ENCODE results near the gene RNF215.
"Not testable (repeated sequence)": the region's sequence is repeated elsewhere in the genome, so short reads cannot be mapped to it uniquely, and the experiment has no call there.

Gene RNF215

DNA sequence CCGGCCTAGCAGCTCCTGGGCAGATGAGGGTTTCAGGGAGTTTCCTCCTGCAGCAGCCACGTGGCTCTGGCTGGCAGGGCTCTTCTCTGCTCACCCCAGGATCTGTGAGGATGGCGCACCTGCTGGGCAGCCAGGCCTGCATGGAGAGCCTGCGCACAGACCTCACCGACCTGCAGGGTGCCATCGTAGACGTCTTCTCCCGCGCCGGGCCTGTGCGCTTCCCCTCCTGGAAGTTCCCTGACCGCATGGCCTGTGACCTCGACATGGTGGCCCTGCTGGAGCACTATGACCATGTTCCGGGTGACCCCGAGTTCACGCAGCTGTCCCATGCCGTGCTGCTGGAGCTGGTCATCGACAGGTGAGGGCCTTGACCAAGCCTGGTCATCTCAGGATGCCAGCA lies 21.3 kb downstream of the RNF215 start:
- DNase-seq (ENCODE audit: low spot score): no peak

DNA sequence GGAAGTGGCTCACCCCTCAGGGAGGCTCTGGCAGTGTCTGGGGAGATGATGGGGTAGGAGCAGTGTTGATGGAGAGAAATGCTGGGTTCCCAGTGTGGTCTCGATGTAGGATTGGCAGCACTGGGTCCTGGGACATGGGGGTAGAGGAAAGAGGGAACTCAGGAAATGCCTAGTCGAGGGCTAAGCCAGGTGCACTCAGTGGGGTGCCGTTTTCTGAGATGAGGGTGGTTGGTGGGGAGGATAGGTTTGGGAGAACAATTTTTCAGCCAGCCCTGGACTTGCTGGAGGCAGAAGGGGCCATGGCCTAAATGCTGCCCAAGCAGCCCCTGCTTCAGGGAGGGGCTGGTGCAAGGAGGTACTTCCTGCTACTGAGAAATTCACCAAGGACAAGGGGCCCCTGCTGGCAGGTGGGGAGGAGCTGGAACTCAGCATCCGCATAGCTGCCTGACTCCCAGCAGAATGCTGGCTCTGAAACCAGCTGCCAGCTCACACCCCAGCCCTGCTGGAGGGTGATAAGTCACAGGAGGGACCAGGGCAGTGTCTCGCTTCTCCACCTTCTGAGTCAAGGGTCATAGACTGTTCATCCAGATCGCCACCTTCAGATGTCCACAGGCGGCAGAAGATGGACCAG lies 24.4 kb downstream of the RNF215 start:
- DNase-seq (ENCODE audit: low spot score): no peak

- DNase-seq (ENCODE audit: low spot score): no peak
Measured at GRCh38 chr22:30361916-30362650, 25.1 kb downstream of the RNF215 start.

DNA sequence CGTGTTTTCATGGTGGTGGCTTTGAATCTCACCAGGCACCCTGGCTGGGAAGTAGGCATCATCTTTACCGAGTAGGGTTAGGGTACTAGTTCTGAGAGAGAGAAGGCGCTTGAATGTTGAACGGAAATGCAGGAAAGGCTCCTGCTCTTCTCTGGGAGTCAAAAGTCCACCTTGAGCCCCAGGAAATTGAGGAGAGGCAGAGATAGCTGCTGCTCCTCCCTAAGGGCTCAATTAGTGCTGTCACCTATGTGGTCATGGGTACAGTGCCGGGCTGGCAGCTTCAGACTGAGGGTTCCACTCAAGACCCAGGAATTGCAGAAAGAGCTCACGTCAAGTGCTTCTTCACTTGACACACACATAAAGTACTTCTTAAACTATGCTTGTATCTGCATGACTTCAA lies 28.7 kb downstream of the RNF215 start:
- DNase-seq (ENCODE audit: low spot score): no peak

GRCh38 chr22:30357650-30358215 lies 29.5 kb downstream of the RNF215 start:
- no peak for DNase-seq (ENCODE audit: low spot score)

- DNase-seq (ENCODE audit: low spot score): no peak
Measured at GRCh38 chr22:30357236-30357570, 30.0 kb downstream of the RNF215 start.

DNA sequence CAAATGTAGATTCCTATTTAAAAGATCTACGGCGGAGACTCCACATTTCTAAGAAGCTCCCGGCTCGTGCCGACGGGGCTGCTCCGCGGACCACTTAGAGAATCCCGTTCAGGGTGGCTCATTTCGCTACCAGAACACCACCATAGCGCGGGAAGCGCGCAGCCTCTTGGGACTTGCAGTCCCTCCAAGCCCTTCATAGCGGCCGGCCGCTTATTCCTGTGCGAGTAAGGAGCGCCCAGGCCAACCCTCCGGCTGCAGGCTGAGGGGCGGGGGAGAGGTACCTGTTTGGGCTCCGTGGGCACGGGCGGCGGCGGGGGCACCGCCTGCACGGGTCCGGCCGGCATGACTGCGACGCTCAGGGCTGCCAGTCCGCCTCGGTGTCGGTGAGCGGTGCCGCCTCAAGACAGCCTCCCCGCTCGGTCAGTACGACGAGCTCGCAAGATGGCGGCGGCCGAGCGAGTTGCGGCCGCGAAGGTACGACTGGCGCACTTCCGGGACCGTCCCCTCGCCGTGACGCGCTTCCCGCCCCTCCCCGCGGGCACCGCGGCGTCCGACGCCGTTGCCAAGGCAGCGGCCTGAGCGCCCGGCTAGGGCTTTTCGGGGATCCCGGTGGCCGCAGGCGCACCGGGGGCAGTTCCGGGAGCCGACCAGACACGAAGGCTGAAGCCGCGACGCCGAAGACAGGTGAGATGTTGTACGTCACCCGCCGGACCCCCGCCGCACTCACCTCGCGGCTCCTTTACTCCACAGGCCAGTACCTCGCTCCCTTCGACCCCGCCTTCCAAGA lies 30.6 kb downstream of the RNF215 start, which contains the start of the genes CCDC157 and SF3A1:
CCDC157 (plus strand) TSS at position 559 of the 787 bp plus-strand sequence. CDS start 8,994 bp downstream, outside the sequence.
SF3A1 (minus strand) TSS at position 446 of the 787 bp plus-strand sequence; CDS start at position 344, 102 bp downstream.
- DNase-seq (ENCODE audit: low spot score): peak; percentile 94

DNA sequence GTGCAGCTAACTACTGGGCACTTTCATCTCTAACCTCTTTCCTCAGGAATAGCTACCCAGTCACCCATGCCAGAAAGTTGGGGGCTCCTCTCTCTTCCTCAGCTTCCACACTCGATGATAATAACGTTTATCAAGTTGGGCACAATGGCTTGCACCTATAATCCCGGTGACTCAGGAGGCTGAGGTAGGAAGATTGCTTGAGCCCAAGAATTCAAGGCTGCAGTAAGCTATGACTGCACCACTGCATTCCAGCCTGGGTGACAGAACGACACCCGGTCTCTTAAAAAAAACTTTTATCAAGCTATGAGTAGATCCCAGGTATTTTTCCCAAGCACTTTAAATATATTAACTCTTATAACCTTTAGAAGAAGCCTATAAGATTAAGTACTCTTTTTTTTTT lies 32.6 kb downstream of the RNF215 start:
- no peak for DNase-seq (ENCODE audit: low spot score)

DNA sequence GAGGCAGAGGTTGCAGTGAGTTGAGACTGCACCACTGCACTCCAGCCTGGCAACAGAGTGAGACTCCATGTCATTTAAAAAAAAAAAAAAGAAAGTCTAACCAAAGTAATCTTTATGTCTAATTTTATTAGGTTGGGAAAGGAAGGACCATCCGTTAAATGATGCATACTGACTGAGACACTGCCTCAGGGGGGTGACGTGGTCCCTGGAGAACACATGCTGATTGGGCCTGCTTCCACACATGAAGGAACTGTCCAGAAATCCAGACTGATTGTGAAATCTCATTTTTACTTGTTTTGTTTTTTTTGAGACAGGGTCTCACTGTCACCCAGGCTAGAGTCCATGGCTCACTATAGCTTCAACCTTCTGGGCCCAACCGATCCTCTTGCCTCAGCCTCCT lies 36.0 kb downstream of the RNF215 start:
- no peak for DNase-seq (ENCODE audit: low spot score)

DNA sequence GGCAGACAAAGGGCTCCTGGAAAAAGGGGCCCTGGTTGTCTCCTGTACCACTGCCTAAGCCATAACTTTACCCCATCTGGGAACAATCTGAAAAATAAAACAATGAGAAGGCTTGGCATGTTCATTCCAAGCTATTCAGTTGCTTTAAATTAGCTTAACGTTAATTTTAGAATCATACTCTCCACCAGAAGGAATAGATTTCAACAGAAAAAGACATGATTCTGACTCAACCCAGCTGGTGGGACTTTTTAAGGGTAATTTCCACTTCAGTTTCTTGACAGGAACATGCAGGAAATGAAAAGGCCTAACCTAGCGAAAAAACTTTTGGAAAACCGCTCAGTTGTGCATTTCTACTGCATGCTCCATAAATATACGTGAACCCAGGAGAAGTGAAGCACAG lies 38.4 kb downstream of the RNF215 start:
- DNase-seq (ENCODE audit: low spot score): no peak

- DNase-seq (ENCODE audit: low spot score): no peak
Measured at GRCh38 chr22:30348404-30348803, 38.8 kb downstream of the RNF215 start.

GRCh38 chr22:30347255-30347892 lies 39.8 kb downstream of the RNF215 start:
- no peak for DNase-seq (ENCODE audit: low spot score)

DNA sequence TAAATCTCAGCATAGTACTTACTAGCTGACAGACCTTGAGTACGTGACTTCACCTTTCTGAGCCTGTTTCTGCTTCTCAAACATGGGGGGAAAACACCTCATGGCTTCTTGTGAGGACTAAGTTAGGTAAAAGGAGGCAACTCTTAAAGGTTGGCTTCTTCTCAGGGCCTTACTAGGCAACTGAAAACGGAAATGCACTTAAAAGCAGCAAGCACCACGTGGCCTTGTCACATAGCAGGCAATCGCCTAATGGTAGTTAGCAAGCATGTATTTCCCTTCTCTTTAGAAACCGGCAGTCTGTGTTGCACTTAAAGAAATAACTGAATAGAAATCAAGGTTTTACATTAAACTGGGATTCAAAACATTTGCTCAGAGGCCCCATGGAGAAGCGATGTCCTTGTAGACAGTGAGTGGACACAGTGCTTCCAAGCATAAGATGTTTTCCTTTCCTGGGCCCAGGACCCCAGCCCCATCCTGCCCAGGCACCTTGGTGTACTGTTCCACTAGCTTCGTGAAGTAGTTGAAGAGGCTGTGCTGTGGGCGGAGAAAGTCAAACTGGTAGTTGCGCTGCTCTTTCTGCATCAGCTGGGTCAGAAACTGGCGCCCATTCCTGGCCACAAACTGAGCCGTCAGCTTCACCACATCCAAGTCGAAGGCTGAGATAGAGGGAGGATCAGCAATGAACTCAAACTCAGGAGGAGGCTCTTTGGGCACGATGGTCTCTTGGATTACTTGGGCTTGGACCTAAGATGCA lies 42.6 kb downstream of the RNF215 start:
- no peak for DNase-seq (ENCODE audit: low spot score)

GRCh38 chr22:30340911-30341685 lies 46.1 kb downstream of the RNF215 start:
- DNase-seq (ENCODE audit: low spot score): no peak

GRCh38 chr22:30338802-30339201 lies 48.4 kb downstream of the RNF215 start:
- DNase-seq (ENCODE audit: low spot score): no peak

GRCh38 chr22:30338341-30338740 lies 48.9 kb downstream of the RNF215 start:
- DNase-seq (ENCODE audit: low spot score): not testable (repeated sequence)

GRCh38 chr22:30337461-30337778 lies 49.8 kb downstream of the RNF215 start:
- no peak for DNase-seq (ENCODE audit: low spot score)

DNA sequence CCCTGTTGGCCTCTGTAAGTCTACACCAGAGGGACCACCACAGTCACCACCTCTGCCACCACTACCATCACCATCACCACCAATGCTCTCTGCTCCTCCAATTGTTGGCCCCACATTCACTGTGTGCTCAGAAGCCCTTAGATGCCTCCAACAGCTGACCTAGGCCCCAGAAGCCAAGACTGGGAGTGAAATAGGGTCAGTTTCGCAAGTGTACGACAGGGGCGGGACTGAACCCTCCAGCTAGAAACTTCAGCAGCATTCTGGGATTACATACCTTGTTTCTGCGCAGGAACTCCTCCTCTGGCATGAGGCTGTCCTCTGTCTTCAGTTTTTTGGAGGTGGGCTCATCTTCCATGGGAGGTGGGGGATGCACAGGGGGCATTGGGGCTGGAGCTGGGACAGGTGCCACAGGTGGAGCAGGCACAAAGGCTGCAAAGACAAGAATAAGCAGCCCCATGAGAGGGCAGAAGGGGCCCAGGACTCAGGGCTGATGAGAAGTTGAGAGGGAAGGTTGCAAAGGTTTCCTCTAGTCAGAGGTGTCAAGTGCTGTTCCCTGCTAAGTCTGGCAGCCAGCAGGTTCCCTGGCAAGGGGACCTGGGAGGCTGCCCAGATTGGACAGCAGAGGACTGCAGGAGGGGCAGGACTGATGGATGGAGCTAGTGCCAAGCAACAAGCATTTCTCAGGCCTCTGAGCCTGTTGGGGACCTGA lies 50.3 kb downstream of the RNF215 start:
- DNase-seq (ENCODE audit: low spot score): no peak

DNA sequence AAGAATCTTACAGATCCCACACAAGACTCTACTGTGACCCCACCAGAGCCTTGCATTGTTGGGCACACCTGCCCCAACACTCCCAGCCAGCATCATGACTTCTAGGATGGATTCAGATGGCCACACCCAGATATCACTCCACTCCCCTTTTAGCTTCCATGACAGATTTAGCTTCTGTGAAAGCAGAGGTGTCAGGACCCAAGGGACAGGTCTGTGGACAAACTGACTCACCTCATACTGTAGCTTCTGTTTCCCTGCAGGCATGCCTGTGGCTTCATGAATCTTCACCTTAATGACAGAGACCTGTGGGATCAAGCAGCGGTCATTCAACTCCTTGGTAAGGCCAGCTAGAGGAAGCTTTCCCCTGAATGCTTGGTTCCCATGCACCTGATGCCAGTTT lies 52.0 kb downstream of the RNF215 start:
- DNase-seq (ENCODE audit: low spot score): no peak

- DNase-seq (ENCODE audit: low spot score): no peak
Measured at GRCh38 chr22:30334646-30335045, 52.6 kb downstream of the RNF215 start.
